ENCODE results near the gene NRIP3.

GRCh38 chr11:8934742-8935488, 68.9 kb downstream of the NRIP3 start:
- TF ChIP-seq CTCF (IDR thresholded peaks at IDR 0.05) (no peak), POLR2A (IDR thresholded peaks at IDR 0.05) (no peak)

Data from uterus (tissue), 2 donors.